IPS-18a (cell line): ENCODE data around the gene IDI2.

Source experiments
- H3K27ac ChIP-seq: one replicate; pipeline ENCODE4 v1.5.1; 2013; ENCODE audit warnings: low read length
- H3K27me3 ChIP-seq: one replicate; pipeline ENCODE4 v1.6.1; 2013; ENCODE audit warnings: mild to moderate bottlenecking, low read length; ENCODE audit not compliant: control insufficient read depth, insufficient read depth
- H3K36me3 ChIP-seq: one replicate; pipeline ENCODE4 v1.6.1; 2013; ENCODE audit warnings: low read depth, low read length; ENCODE audit not compliant: control insufficient read depth
- H3K4me1 ChIP-seq: one replicate; pipeline ENCODE4 v1.6.1; 2013; ENCODE audit warnings: low read depth, low read length; ENCODE audit not compliant: control insufficient read depth
- H3K4me3 ChIP-seq: one replicate; pipeline ENCODE4 v1.5.1; 2013; ENCODE audit warnings: low read length
- H3K9ac ChIP-seq: one replicate; pipeline ENCODE4 v1.6.1; 2013; ENCODE audit warnings: mild to moderate bottlenecking, low read length, moderate library complexity
- H3K9me3 ChIP-seq: one replicate; pipeline ENCODE4 v1.6.1; 2013; ENCODE audit warnings: low read depth, low read length; ENCODE audit not compliant: control insufficient read depth

IDI2 gene

DNA sequence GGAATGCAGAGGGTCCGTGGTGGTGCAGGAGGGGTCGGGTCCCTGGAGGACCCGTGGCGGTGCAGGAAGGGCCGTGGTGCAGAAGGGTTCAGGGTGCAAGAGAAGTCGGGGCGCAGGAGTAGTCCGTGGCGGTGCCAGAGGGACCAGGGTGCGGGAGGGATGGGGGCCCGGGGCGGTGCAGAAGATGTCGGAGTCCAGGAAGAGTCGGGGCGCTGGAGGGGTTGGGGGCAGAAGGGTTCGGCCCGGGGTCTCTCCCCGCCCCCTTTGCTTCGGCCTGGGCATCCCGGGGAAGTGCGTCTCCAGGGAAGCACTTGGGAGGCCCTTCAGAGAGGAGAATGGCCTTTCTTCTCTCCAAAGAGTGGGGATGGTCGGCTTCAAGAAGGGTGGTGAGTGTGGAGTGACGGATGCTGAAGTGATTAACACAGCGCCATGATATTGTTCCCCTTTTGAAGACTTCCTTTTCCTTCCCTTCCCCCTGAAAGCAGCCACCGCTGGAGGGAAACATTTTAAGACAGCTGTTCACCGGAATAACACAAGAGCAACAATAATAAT, 31.5 kb upstream of the IDI2 start:
- H3K27me3 ChIP-seq: no peaks in the 10 kb centered on the region
- peaks cover 4% of the 10 kb centered on the region for H3K4me1 ChIP-seq
- H3K9me3 ChIP-seq: no peaks in the 10 kb centered on the region
- peak overlapping the region; percentile 39 for H3K9ac ChIP-seq
- peaks cover 21% of the 10 kb centered on the region for H3K36me3 ChIP-seq
- H3K27ac ChIP-seq: no peak overlapping the region
- peak overlapping the region; percentile 97 for H3K4me3 ChIP-seq

DNA sequence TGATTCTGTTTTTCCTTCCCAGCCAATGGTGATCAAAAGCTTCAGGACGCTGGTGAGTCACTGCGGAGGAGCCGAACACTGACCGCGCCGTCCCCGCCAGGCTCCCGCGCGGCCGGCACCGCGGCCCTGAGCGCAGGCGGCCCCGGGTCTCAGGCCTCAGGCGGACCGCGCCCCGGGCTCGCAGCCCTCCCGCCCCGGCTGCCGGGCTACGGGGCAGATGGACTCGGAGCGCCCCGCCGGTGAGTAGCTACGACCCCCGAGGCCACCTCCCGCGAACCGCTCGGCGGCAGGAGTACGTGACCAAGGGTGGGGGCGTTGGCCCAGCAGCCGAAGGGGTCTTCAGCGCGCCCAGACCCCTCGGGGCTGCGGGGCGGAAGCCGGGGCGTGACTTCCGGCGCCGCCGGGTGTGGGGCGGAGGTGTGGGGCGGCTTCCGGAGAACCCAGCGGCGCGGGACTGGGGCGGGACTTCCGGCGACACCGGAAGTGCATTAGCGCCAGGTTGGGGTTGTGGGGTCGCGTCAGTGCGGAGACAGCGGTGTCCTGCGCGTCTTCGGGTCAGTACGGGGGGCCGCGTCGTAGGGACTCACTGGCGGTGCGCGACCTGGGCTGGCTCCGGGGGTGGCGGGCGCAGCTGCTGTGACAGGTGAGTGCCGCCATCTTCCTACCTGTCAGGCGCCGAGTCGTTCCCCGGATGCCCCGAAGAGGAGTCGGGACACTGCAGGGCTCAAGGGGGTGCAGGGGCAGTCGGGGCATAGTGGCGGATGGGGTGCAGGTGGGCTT, 30.9 kb upstream of the IDI2 start, which contains the start of gene WDR37:
WDR37 (plus strand) TSS at position 60 of the 780 bp plus-strand sequence. CDS start 15,771 bp downstream, outside the sequence.
- Histone ChIP-seq H3K27ac (peak within 1 kb of the TSS; percentile 87), H3K36me3 (peaks cover 23% of the 10 kb centered on the region), H3K9ac (peak within 1 kb of the TSS; percentile 91), H3K4me1 (peaks cover 4% of the 10 kb centered on the region), H3K9me3 (no peaks in the 10 kb centered on the region), H3K4me3 (peak within 1 kb of the TSS; percentile 97), H3K27me3 (no peaks in the 10 kb centered on the region)

GRCh38 chr10:1054684-1055083, 29.0 kb upstream of the IDI2 start:
- no peak overlapping the region for H3K9ac ChIP-seq

GRCh38 chr10:1050554-1050953, 24.9 kb upstream of the IDI2 start:
- Histone ChIP-seq H3K9ac (peak overlapping the region; percentile 85), H3K36me3 (peaks cover 30% of the 10 kb centered on the region), H3K27me3 (no peaks in the 10 kb centered on the region), H3K27ac (no peak overlapping the region), H3K4me1 (peaks cover 8% of the 10 kb centered on the region), H3K9me3 (no peaks in the 10 kb centered on the region), H3K4me3 (peak overlapping the region; percentile 99)

More at GRCh38 chr10:1054684-1055083, 29.0 kb upstream of the IDI2 start:
- Histone ChIP-seq H3K9me3 (no peaks in the 10 kb centered on the region), H3K4me3 (peak overlapping the region; percentile 97), H3K4me1 (peaks cover 12% of the 10 kb centered on the region), H3K27ac (no peak overlapping the region), H3K27me3 (no peaks in the 10 kb centered on the region), H3K36me3 (peaks cover 30% of the 10 kb centered on the region)

DNA sequence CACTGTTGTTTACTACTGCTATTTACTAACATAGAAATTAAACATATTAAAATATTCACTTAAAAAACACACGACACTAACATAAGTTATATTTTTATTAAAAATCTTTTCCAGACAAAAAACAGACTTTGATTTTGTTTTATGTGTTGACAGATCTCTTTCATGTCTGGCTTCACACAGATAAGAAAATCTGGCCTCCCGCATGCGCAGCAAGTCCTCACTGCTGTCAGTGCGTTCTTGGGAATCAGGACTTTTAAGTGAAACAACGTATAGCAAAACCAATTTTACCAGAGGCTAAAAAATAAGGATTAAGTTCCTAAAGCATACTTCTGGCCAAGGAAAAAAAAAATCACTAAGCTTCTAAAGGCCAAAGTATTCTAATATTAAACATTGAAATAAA, 24.5 kb upstream of the IDI2 start:
- Histone ChIP-seq H3K4me3 (peak overlapping the region; percentile 99), H3K27me3 (no peaks in the 10 kb centered on the region), H3K4me1 (peaks cover 8% of the 10 kb centered on the region), H3K27ac (no peak overlapping the region), H3K9ac (peak overlapping the region; percentile 85), H3K9me3 (no peaks in the 10 kb centered on the region), H3K36me3 (peaks cover 30% of the 10 kb centered on the region)

GRCh38 chr10:1049425-1049958, 23.8 kb upstream of the IDI2 start:
- Histone ChIP-seq H3K4me3 (peak overlapping the region; percentile 99), H3K27me3 (no peaks in the 10 kb centered on the region), H3K9ac (peak overlapping the region; percentile 85), H3K27ac (peak overlapping the region; percentile 59), H3K36me3 (peaks cover 35% of the 10 kb centered on the region), H3K4me1 (peaks cover 8% of the 10 kb centered on the region), H3K9me3 (no peaks in the 10 kb centered on the region)

GRCh38 chr10:1048732-1049424, 23.2 kb upstream of the IDI2 start, which contains the start of gene IDI1:
TSS of gene IDI1 (minus strand) at chr10:1049119. CDS start at chr10:1049003, 116 bp downstream.
- Histone ChIP-seq H3K4me3 (peak within 1 kb of the TSS; percentile 99), H3K9ac (peak within 1 kb of the TSS; percentile 85), H3K27me3 (no peaks in the 10 kb centered on the region), H3K4me1 (peaks cover 8% of the 10 kb centered on the region), H3K9me3 (no peaks in the 10 kb centered on the region), H3K27ac (peak within 1 kb of the TSS; percentile 76), H3K36me3 (peaks cover 35% of the 10 kb centered on the region)

- peaks cover 35% of the 10 kb centered on the region for H3K36me3 ChIP-seq
- H3K4me3 ChIP-seq: peak overlapping the region; percentile 99
- no peaks in the 10 kb centered on the region for H3K27me3 ChIP-seq
- H3K4me1 ChIP-seq: peaks cover 8% of the 10 kb centered on the region
- H3K9ac ChIP-seq: peak overlapping the region; percentile 85
- H3K27ac ChIP-seq: peak overlapping the region; percentile 76
- H3K9me3 ChIP-seq: no peaks in the 10 kb centered on the region
Measured at GRCh38 chr10:1048349-1048731, 22.7 kb upstream of the IDI2 start.

DNA sequence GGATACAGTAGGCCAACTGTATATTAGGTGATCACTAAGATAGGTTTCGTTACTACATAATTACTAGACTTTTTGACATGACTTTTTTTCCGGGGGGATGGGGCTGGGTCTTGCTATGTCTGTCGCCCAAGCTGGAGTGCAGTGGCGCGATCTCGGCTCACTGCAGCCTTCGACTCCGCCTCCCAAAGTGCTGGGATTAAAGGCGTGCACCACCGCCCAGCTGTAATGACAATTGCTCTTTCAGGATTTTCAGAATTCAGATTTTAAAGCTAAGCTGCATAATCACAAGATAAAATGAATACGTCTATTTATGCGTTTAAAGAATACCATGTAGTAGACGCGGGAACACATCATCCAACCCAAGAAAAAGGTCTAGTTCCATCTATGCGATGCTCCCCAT, 22.3 kb upstream of the IDI2 start:
- Histone ChIP-seq H3K4me1 (peaks cover 8% of the 10 kb centered on the region), H3K27me3 (no peaks in the 10 kb centered on the region), H3K27ac (peak overlapping the region; percentile 76), H3K36me3 (peaks cover 35% of the 10 kb centered on the region), H3K9ac (peak overlapping the region; percentile 85), H3K9me3 (no peaks in the 10 kb centered on the region), H3K4me3 (peak overlapping the region; percentile 99)

DNA sequence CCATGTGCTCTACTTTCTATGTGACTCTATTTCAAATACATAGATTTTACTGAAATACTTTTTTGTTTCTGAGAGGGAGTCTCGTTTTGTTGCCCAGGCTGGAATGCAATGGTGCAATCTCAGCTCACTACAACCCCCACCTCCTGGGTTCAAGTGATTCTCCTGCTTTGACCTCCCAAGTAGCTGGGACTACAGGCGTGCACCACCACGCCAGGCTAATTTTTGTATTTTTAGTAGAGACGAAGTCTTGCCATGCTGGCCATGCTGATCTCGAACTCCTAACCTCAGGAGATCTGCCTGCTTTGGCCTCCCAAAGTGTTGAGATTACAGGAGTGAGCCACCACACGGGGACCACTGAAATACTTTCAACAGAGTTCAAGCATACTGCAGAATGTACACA, 19.8 kb upstream of the IDI2 start:
- Histone ChIP-seq H3K4me1 (no peaks in the 10 kb centered on the region), H3K27ac (no peak overlapping the region), H3K9me3 (no peaks in the 10 kb centered on the region), H3K36me3 (peaks cover 44% of the 10 kb centered on the region), H3K9ac (no peak overlapping the region), H3K27me3 (no peaks in the 10 kb centered on the region), H3K4me3 (peak overlapping the region; percentile 25)

DNA sequence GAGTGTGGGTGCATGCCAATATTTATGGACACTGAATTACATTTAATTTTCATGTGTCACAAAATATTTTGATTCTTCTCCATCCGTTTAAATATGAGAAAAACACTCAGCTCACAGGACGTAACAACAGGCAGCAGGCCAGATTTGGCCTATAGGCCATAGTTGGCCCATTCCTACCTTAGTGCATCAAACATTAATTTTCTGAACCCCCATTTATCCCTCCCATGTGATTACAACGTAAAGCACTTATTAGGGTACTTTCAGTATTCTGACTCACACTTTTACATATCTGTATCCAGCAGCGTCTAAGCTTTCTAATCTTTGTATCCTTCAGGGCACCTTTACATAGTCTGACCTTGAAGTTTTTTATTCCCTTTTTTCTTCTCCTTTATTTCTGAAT, 19.3 kb upstream of the IDI2 start:
- Histone ChIP-seq H3K9ac (no peak overlapping the region), H3K36me3 (peaks cover 49% of the 10 kb centered on the region), H3K4me3 (no peak overlapping the region)

More for the DNA sequence above, 19.3 kb upstream of the IDI2 start:
- H3K27ac ChIP-seq: no peak overlapping the region
- H3K27me3 ChIP-seq: no peaks in the 10 kb centered on the region
- no peaks in the 10 kb centered on the region for H3K9me3 ChIP-seq
- H3K4me1 ChIP-seq: no peaks in the 10 kb centered on the region
